ENCODE measurements around the gene UMAD1. TPM values are rescaled to one million over a fixed set of nuclear protein-coding genes. Genes with fewer than 3 reads are reported as not detected.

Gene UMAD1
- total RNA-seq, 1 donor = 13.8 TPM

DNA sequence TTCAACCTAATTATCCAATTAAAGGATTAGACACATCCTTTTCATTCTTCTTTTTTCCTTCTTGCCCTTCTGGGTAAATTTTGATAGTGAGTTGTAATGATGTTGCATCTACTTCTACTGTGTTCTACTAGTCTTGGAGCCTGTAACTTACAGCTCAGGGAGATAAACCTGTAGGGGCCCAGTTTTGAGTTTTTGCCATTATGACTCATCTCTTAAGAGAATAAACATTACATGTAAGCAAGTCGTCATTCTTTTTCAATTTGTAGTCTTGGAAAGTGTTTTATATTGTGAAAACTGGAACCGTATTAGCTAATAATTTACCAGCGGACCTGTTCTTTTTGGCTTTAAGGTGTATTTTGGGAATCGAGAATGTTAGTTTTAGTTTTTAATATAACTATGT is 167.6 kb downstream of the UMAD1 start:
- H3K4me3 ChIP-seq (ENCODE audit: low read depth, low read length) = no peak overlapping the region
- DNase-seq (ENCODE audit: low read depth) = peak; percentile 87
- TF ChIP-seq, protein P1, sequence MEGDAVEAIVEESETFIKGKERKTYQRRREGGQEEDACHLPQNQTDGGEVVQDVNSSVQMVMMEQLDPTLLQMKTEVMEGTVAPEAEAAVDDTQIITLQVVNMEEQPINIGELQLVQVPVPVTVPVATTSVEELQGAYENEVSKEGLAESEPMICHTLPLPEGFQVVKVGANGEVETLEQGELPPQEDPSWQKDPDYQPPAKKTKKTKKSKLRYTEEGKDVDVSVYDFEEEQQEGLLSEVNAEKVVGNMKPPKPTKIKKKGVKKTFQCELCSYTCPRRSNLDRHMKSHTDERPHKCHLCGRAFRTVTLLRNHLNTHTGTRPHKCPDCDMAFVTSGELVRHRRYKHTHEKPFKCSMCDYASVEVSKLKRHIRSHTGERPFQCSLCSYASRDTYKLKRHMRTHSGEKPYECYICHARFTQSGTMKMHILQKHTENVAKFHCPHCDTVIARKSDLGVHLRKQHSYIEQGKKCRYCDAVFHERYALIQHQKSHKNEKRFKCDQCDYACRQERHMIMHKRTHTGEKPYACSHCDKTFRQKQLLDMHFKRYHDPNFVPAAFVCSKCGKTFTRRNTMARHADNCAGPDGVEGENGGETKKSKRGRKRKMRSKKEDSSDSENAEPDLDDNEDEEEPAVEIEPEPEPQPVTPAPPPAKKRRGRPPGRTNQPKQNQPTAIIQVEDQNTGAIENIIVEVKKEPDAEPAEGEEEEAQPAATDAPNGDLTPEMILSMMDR (IDR thresholded peaks at IDR 0.05; ENCODE audit: insufficient read depth, low read depth, low read length) = no peak

DNA sequence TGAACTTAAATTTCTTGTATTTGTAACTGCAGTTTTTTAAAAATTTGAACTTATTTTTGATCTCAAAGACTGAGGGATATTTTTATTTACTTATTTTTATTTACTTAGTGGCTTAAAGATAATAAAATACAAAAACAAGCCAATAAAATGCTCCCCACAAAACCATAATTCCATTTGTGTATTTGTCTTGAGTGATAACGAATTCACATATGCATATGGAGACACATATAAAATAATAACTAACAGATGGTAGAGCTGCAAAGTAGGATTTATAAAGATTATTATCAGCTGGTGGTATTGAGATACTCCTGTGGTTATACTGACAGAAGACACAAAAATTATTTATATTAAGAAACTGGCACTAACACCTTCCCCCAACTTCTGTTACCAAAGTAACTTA is 168.1 kb downstream of the UMAD1 start:
- H3K4me3 ChIP-seq (ENCODE audit: low read depth, low read length) = no peak overlapping the region
- no peak for DNase-seq (ENCODE audit: low read depth)
- TF ChIP-seq, protein P1 (IDR thresholded peaks at IDR 0.05; ENCODE audit: insufficient read depth, low read depth, low read length) = no peak

DNA sequence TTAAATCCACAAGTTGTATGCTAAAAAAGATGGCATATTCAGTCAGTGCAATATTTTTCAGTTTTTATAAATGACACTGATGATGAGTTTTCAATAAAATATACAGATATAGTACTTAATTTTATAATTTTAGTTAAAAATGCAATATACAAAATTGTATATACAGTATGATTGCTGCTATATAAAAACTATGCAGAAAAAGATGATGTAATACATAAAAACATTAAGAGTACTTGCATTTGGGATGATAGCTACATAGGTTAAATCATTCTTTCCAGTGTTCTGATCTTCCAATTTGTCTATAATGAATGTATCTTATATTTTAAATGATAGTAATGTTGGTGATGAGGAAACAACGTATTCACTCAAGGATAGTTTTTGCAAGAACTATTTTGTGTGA is 169.8 kb downstream of the UMAD1 start:
- no peak overlapping the region for H3K4me3 ChIP-seq (ENCODE audit: low read depth, low read length)
- TF ChIP-seq, protein P1 (IDR thresholded peaks at IDR 0.05; ENCODE audit: insufficient read depth, low read depth, low read length) = no peak
- no peak for DNase-seq (ENCODE audit: low read depth)

- DNase-seq (ENCODE audit: low read depth) = no peak
Measured at GRCh38 chr7:7810826-7811225, 170.3 kb downstream of the UMAD1 start.

DNA sequence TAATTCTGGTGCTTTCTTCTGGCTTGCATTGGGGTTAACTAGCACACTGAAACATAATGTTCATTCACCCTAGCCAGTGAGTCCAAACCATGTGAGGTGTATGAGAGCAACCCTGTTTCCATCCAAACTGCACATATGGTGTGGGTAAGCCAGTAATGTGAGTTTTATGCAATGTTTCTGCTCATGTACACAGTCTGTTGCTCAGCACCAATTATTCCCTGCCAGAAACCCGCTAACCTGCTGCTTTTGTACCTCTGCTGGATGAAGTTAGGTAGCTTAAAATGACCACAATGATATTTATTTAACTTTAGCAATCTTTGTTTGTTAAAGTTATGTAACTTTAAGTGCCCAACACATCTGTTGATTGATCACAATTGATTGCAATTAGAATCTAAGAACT is 171.6 kb downstream of the UMAD1 start:
- DNase-seq (ENCODE audit: low read depth) = no peak
- TF ChIP-seq, protein P1 (IDR thresholded peaks at IDR 0.05; ENCODE audit: insufficient read depth, low read depth, low read length) = no peak
- no peak overlapping the region for H3K4me3 ChIP-seq (ENCODE audit: low read depth, low read length)

More at GRCh38 chr7:7810826-7811225, 170.3 kb downstream of the UMAD1 start:
- TF ChIP-seq, protein P1 (IDR thresholded peaks at IDR 0.05; ENCODE audit: insufficient read depth, low read depth, low read length) = no peak
- H3K4me3 ChIP-seq (ENCODE audit: low read depth, low read length) = no peak overlapping the region

- no peak for DNase-seq (ENCODE audit: low read depth)
Measured at GRCh38 chr7:7815395-7815794, 174.8 kb downstream of the UMAD1 start.

DNA sequence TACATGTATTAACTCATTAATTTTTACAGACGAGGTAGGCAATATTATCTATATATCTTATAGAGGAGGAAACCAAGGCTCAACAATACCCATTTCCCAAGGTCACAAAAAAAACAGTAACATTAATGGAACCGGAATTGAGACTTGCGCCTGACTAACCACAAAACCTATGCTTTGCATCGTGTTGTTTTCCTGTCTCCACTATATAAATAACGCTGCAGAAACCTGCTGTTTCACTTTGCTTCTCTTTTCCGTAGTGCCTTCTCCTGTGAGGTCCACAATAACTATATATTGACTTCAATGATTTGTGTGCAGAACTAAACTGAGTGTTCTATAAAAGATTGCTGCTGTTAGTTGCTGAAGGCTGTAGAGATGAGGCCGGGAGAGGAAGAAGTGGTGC is 175.5 kb downstream of the UMAD1 start:
- TF ChIP-seq, protein P1 (IDR thresholded peaks at IDR 0.05; ENCODE audit: insufficient read depth, low read depth, low read length) = no peak
- no peak overlapping the region for H3K4me3 ChIP-seq (ENCODE audit: low read depth, low read length)

More at GRCh38 chr7:7815395-7815794, 174.8 kb downstream of the UMAD1 start:
- TF ChIP-seq, protein P1 (IDR thresholded peaks at IDR 0.05; ENCODE audit: insufficient read depth, low read depth, low read length) = no peak
- no peak overlapping the region for H3K4me3 ChIP-seq (ENCODE audit: low read depth, low read length)

More for the DNA sequence above, 175.5 kb downstream of the UMAD1 start:
- no peak for DNase-seq (ENCODE audit: low read depth)
